NCI-H2227 treated with DMSO at 0.1 percent for 48 hours (cell line): ENCODE data around the gene PLEKHO2.
A peak's percentile ranks its signal among the peaks of the same experiment; 100 is the strongest.

Experiments
- DNase-seq: peaks from one replicate; lab custom pipeline; 2025; lab: John Stamatoyannopoulos, UW

PLEKHO2 gene

DNA sequence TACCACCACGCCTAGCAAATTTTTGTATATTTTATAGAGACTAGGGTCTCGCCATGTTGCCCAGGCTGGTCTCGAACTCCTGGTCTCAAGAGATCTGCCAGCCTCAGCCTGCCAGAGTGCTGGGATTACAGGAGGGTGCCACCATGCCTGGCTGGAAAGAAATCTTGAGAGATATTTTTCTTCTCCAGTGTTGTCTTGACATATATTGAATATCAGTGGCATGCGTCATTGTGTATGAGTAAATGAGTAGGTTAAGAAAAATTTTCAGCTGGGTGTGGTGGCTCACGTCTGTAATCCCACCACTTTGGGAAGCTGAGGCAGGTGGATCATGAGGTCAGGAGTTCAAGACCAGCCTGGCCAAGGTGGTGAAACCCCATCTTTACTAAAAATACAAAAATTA lies 12.7 kb upstream of the PLEKHO2 start:
- DNase-seq = no peak

DNA sequence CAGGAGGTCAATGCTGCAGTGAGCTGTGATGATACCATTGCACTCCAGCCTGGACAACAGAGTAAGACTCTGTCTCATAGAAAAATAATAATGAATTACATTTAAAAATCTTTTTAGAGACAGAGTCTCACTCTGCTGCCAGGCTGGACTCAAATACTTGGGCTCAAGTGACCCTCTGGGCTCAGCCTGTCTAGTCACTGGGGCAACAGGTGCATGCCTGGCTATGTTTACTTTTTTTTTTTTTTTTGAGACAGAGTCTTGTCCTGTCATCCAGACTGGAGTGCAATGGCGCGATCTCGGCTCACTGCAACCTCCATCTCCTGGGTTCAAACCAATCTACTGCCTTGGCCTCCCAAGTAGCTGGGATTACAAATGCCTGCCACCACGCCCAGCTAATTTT lies 8.0 kb upstream of the PLEKHO2 start:
- DNase-seq = no peak

DNA sequence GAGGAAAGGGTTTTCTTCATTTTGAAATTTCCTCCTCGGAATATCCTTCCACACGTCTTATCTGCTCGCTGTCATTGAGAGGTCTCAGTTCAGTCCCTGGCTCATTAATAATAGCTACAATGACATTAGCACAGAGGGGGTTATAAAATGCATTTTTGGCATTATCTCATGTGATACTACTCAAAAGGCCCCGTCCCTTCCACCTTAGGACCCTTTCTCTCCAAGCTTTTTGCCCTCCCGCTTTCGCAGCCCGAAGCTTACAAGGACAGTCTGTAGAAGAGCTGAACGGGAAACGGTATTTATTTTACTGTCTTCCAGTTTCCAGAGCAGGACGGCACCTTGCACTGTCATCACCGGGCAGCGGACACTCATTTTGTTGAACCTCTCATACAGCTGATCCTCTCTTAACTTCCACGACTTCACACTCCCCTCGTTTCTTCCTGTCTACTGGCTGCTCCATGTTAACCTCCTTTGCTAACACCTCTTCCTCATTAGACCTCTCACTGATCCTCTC lies 5.6 kb upstream of the PLEKHO2 start:
- DNase-seq = peak; percentile 23

DNA sequence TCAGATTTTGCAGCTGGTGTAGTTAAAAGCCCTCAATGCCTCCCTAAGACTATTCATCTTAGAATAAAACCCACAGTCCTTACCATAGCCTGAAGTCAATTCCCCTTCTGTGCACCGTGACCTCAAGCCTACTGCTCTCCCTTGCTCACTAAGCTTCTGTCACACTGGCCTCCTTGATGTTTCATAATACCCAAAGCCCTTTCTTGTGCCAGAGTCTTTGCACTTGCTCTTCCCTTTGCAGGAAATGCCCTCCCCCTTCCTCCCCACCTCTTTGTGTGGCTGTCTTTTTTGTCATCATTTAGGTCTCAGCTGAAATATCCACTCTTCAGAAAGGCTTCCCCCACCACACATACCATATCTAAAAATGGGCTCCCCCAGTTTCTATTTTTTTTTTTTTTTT lies 4.2 kb upstream of the PLEKHO2 start:
- no peak for DNase-seq

DNA sequence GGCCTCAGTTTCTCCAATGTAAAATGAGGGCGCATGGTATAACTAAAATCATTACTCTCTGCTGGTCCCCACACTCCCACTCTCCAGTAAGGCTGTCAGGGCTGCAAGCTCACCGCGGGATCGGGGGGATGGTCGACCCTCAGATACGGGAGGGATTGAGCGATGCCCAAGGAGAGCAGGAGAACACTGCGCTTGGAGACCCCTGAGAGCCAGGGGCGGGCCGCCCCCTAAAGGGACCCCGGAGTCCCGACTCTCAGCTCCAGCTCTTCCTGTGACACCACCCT lies 713 bp upstream of the PLEKHO2 start:
- peak; percentile 39 for DNase-seq

DNA sequence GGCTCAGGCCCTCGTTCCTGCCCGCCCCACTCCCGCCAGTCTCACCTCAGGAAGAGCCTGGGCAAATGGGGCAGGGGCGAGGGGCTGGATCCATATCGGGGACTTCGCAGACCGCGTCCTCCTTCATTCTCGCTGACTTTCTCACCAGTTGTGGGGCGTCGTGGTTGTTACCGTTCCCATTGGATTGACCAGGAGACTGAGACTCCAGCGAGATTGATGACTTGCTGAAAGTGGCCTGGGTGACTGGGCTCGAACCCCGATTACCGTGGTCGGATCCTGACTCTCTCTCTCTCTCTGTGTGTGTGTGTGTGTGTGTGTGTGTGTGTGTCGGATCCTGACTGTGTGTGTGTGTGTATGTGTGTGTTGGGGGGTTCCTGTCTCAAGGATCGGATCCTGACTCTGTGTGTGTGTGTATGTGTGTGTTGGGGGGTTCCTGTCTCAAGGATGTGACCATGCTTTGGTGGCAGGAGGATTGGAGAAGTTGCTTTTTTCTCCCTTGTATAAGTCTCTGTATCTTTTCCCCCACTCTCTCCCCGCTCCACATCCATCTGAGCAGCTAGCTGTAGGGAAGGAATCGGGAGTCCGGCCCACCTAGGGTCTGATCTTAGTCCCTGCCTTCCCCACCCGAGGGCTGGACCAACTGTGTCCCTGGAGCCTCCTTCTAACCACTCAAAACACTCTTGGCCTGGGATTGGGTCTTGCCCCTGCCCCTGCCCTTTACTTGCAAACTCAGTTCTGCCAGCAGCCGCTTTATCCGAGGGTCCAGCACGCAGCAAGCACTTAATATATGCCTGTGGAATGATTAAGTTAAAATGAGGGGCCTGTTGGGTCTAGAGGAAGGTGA lies 603 bp downstream of the PLEKHO2 start:
- DNase-seq = no peak

DNA sequence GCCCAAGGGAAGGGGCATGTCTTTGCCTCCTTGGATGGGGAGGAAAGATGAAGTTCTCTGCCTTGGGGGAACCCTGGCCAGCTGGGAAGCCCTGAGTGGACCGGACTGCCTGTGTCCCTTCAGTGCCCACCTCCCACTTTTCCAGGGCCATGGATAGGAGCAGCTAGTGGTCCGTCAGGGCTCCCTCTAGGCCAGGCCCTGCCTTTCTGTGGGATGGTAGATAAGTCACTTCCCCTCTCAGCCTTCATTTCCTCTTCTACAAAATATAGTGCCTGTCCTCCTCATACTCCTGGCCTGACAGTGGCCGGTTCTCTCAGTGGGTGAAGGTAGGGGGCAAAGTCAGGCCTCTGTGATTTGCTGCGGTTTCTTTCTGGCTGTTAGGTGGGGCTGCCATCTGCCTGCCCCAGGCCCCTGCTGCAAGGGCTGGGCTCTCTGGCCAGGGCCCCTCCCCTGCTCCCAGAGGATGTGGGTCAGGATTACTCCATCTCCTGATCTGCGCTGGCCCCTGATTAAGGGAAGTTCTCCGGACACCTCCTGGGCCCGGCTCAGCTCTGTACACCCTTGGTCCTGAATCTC lies 1.4 kb downstream of the PLEKHO2 start:
- no peak for DNase-seq

DNA sequence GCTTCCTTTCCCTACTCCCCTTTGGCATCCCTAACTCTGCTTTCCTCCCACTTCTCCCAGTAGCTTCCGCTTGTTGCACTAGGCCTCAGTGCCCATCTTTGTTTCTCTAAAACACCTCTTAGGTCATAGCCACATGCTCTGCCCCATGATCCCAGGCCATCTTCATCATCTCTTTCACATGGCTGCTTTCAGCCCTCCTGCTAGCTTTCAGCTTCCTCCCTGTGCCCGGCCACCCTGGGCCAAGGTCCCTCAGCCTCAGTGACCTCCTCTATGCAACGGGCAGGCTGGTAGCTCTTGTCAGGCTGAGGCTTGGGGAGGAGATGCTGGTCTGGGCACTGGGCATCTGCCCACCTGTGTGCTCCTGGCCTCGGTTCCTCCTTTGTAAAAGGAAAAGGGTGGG lies 2.3 kb downstream of the PLEKHO2 start:
- DNase-seq = no peak

DNA sequence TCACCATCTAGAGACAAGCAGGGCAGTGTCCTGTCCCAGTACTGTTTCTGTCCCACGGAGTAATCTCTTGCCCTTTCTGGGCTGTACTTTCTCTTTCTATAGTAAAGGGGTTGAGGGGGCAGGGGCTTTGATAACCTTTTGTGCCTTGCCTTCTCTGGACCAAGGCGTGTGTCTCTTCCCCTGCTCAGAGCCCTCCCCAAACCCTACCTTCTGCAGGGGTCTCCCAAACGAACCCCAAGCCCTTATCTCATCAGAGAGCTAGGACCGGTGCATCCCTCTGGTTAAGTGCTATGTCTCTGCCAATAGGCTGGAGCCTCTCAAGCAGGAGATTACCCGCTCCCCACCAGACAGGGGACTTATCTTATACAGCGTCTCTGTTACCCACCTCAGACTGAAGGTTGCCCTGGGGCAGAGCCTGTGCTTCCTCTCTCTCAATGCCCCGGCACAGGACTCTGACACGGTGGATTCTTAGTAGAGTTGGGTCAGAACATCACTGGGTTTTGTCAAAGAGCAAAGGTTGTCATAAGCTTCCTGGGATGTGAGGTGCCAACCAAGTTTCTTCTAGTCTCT lies 2.9 kb downstream of the PLEKHO2 start:
- no peak for DNase-seq

DNA sequence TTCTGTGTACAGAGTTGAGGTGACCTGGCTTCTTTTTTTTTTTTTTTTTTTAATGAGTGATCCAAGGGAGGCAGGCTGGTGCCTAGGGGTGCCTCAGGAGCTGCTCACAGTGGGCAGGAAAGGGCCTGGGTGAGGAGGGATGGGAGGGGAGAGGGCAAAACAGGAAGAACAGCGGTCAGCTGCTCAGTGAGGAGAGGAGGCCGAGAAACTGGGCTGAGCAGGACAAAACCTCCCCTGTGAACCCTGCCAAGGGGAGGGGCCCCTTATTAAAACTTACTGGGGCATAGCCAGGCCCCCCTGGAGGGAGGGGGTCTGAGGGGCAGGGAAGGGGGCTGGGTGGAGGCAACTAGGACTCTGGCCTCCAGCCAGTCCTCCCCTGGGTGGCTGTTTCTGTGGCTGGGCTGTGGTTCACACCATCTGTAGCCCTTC lies 3.5 kb downstream of the PLEKHO2 start:
- DNase-seq = no peak

DNA sequence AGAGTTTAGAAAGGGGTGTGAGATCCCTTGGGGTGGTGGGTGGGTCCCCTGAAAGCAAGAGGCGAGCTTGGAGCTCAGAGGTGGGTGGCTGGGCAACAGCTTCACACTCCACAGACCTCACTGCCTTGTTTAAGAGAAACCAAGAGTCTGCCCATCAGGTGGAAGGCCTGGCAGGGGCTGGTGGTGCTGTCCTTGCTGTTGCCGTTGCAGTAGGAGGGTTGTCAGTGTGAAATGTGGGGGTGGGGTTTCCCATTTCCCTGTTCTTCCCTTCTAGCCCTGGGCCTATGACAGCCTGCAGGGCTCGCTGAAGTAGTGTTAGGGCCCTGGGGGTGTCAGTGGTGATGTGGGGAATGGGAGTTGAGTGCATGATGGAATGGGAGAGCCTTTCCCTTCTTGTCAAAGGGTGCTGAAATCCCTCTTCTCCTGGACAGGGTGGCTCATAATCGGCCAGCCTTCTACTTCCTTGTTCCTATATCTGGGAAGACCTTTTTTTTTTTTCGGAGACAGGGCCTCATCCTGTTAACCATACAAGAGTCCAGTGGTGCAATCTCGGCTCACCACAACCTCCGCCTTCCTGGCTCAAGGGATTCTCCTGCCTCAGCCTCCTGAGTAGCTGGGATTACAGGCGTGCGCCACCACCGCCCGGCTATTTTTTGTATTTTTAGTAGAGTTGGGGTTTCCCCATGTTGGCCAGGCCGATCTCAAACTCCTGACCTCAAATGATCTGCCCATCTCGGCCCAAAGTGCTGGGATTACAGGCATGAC lies 4.3 kb downstream of the PLEKHO2 start:
- DNase-seq = no peak

DNA sequence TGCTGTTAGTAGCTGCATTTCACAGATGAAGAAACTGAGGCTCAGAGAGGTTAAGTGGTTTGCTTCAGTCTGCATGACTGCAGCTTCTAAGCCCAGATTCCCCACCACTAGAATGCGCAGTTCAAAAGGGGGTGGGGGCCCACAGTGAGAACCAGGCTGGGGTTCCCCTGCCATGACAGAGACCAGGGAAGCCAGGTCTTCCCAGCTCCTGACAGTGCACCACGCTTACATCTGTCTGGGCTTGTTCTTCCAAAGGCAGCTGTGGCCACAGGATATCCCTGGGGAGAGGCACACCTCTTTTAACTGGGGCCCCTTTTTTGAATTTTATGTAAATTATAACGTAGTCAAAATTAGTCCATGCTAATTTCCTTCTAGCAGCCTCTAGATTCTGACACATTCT lies 5.3 kb downstream of the PLEKHO2 start:
- no peak for DNase-seq

DNA sequence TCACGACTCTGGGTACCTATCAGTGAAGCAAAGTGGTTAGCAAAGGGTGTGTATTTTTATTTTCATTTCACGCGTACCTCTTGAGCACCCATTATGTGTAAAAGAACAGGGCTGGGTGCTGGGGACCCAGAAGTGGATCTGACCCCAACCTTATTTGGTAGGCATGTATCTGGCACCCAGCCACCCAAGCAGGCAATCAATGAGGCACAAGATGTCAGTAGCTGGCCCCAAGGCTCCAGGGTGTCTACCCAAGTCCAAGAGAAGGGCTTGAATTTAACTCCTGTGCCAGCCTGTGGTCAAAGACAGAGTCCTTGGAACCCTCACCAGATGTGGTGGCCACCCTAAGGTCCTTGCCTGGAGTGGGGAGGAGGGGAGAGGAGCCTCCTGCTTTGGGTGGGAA lies 5.7 kb downstream of the PLEKHO2 start:
- no peak for DNase-seq

DNA sequence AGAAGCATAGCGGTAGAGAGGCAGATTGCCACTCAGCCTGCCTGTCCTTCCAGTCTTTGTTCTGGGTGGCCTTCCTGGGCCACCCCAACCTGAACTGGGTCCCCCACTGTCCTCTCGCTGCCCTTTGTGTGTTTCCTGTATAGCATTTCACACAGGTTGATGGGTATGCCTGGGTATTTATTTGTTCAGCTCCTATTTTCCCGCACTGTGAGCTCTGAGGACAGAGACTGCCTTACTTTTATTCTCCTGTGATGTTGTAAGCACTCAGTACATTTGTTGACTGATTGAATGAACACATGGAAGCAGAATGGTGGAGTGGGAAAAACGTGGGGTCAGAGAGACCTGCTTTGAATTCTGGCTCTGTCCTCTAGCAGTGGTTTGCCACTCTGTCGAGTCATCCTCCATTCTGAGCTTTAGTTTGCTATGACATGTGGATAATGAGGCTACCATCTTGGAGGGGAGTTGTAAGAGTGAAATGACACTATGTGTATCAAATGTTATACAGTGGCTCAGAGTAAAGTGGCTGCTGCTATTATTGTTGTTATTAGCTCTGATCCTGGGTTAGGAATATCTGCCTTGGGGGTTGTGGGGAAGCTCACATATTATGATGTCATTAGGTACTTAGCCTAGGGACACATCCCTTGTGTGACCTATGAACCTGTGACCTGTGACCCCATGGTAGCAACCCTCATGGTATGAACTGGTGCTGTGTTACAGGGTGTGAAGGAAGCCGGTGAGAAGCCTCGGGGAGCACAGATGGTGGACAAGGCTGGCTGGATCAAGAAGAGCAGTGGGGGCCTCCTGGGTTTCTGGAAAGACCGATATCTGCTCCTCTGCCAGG lies 6.4 kb downstream of the PLEKHO2 start:
- DNase-seq = no peak

DNA sequence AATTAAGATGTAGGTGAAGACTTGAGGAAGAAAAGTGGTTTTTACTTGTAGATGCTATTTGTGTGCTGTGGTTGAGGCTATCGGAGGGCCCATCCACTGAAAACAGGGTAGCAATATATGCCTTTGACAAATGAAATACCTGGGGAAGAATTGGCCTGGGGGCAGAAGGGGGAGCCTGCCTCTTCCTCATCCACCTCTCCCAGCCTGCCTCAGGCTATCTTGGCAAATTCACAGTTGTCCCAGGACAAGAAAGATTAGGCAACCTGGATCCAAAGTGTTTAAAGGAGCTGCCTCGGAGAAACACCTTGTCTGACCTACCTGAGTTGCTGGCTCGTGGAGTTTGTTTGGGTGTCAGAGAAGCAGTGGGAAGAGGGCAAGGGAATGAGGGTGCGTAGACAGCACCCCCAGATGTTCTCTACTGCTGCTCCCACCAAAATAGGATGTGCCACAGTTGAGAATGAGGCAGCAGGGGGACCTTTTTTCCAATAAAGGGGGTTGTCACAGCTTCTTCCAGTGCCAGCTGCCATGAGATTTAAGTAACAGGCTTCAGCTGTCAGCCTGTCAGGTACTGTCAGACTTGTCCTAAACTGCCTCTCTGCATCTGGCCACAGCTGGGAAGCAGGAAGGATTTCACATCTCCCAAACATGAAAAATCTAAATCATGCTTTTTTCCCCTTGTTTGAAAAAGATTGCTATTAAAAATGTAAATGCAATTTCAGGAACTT lies 9.2 kb downstream of the PLEKHO2 start:
- DNase-seq = no peak

DNA sequence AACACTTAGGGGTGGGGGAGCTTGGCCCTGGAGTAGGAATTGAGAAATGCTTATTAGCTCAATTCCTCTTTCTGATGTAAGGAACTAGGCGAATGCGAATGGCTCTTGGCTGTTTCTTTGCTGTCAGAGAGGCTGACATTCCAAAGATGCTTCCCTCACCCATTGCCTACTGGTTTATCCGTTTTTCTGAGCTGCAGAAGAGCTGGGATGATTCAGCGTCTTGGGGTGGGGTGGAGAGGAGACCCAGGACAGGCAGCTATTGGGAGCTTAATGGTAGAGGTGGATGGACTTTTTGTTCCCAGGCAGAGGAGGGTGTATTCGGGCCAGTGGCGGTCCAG lies 9.8 kb downstream of the PLEKHO2 start:
- DNase-seq = no peak

DNA sequence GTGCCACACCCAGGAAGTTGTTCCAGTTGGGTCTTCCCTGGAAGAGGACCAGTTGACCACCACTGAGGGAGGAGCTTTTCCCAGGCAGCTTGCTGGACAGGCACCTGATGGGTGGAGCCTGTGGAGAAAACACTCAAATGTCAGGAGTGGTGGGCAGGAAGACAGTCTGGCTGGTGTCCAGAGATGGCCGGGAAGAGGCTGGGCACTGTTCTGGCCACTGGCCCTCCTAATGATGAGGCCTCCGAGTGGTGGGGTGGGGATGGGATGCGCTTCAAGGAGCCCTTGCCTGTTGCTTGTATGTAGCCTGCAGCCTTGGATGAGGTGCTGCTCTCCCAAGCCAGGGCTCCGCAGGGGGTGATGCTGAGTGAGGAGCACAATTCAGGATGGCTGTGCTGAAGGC lies 12.3 kb downstream of the PLEKHO2 start:
- no peak for DNase-seq

DNA sequence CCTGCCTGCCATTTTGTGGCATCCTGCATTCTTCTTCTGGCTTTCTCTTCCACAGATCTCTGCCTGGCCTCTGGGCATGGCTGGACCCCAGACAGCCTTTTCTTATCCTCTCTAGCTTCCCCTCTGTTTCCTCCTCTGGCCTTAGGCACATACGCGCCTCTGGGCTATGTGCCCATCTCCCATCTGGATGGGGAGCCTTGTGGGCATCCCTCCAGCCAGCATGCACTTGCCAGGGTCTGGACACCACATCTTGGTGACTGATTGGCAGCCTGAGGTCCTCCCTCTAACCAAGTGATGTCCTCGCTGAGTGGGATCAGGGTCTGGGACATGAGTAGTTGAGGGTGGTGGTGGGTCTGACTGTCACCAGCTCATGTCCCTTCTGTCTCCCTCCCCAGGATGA lies 12.8 kb downstream of the PLEKHO2 start:
- no peak for DNase-seq

DNA sequence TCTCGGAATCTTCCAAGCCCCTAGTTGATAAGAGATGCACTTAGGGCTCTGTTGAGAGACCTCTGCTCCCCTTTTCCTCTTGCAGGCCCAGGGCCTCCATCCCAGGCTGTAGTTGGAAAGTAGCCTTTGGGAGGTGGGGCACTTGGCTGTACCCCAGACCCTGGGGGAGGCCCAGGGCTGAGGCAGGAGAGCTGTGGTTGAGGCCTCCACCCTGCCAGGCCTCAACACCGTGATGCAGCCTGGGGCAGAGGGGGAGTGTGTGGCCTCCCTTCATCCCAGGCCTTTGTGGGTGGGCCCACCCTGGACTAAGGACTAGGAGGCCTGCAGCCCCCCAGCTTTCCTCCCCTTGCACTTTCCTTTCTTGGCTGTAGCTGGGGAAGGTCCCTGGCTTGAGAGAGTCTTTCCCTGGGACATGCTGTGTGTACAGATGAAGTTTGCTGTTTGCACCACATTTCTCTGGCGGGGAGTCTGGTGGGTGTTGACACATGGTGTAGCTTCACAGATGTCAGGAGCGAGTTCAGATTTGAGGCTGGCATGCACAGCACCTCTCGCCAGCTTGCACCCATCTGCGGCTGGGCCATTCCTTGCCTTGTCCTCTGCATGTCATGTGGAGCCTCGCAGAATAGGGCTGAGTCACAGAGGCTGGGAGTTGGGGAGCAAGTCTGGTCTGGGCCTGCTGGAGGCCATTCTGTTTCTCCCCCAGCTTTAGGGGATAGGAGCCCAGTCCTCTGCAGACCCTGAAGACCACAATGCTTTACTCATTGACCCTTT lies 13.7 kb downstream of the PLEKHO2 start:
- DNase-seq = no peak

DNA sequence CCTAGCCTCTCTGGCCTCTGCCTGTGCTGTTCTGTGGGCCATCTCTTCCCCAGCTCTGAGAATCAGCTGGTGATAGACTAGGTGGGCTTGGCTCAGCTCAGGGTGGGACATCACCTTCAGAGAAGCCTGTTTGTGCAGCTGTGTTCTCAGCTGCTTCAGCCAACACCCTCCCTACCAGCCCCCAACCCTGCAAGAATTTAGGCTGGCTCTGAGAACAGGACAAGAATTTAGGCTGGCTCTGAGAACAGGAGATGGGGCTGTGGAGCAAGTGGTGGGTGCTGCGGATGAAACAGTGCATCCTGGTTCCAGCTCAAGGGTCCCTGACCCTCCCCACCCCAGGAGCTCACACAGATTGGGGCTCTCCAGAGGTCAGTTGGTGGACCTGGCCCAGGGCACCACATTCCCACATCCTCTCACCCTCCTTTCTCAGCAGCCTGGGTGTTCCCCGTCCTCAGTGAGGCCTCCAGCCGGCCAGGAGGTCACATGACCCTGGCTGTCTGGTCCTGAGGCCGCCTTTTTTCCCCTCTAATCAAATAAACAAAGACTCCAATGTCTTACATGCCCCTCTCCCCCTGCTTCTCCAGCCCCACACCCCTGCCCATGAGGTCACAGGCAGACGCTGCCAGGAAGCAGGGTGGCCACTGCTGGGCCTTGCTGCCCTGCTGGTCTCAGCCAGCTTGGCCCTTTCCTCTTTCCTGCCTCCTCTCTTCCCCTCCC lies 14.9 kb downstream of the PLEKHO2 start:
- DNase-seq = no peak
